Measurements from ENCODE around the gene ADGRE3.

DNA sequence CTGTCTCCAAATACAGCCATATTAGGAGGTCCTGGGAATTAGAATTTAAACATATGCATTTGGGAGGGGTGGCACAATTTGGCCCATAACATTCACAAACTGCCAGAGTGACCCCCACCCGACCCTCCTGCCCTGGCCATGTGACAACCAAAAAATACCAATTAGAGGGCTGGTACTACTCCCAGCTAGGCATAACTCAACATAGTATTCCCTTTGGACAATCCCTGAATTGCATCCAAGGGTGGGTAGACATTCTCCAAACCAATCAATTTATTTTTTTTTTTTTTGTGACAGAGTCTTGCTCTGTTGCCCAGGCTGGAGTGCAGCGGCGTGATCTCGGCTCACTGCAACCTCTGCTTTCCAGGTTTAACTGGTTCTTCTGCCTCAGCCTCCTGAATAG is 62.0 kb downstream of the ADGRE3 start:
- TF ChIP-seq, protein P1, sequence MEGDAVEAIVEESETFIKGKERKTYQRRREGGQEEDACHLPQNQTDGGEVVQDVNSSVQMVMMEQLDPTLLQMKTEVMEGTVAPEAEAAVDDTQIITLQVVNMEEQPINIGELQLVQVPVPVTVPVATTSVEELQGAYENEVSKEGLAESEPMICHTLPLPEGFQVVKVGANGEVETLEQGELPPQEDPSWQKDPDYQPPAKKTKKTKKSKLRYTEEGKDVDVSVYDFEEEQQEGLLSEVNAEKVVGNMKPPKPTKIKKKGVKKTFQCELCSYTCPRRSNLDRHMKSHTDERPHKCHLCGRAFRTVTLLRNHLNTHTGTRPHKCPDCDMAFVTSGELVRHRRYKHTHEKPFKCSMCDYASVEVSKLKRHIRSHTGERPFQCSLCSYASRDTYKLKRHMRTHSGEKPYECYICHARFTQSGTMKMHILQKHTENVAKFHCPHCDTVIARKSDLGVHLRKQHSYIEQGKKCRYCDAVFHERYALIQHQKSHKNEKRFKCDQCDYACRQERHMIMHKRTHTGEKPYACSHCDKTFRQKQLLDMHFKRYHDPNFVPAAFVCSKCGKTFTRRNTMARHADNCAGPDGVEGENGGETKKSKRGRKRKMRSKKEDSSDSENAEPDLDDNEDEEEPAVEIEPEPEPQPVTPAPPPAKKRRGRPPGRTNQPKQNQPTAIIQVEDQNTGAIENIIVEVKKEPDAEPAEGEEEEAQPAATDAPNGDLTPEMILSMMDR (IDR thresholded peaks at IDR 0.05), result no peak
- TF ChIP-seq POLR2A (IDR thresholded peaks at IDR 0.05), result no peak
